ENCODE measurements around the gene NCF4. TPM values are rescaled to one million over a fixed set of nuclear protein-coding genes. Genes with fewer than 3 reads are reported as not detected.

Gene NCF4
- total RNA-seq, 1 donor from 2014 or later, result not detected

- no peak for DNase-seq (ENCODE audit: low spot score)
- no peak for TF ChIP-seq CTCF (IDR thresholded peaks at IDR 0.05; ENCODE audit: unreplicated experiment)
- H3K4me1 Mint-ChIP-seq (ENCODE audit: unreplicated experiment), result no peaks in the 10 kb centered on the region
- no peak overlapping the region for H3K4me3 Mint-ChIP-seq (ENCODE audit: unreplicated experiment)
- peaks cover 9% of the 10 kb centered on the region for H3K27me3 Mint-ChIP-seq (ENCODE audit: unreplicated experiment)
- no peak overlapping the region for H3K27ac Mint-ChIP-seq (ENCODE audit: unreplicated experiment)
- no peaks in the 10 kb centered on the region for H3K36me3 Mint-ChIP-seq (ENCODE audit: low read depth, unreplicated experiment)
- H3K9me3 Mint-ChIP-seq (ENCODE audit: unreplicated experiment), result no peaks in the 10 kb centered on the region
These were observed 3.8 kb downstream of the NCF4 start for GRCh38 chr22:36864454-36865215.

GRCh38 chr22:36865346-36865745 is 4.5 kb downstream of the NCF4 start:
- no peaks in the 10 kb centered on the region for H3K36me3 Mint-ChIP-seq (ENCODE audit: low read depth, unreplicated experiment)
- peak; percentile 28 for DNase-seq (ENCODE audit: low spot score)
- TF ChIP-seq CTCF (IDR thresholded peaks at IDR 0.05; ENCODE audit: unreplicated experiment), result no peak
- H3K9me3 Mint-ChIP-seq (ENCODE audit: unreplicated experiment), result no peaks in the 10 kb centered on the region
- H3K27me3 Mint-ChIP-seq (ENCODE audit: unreplicated experiment), result peaks cover 9% of the 10 kb centered on the region
- H3K27ac Mint-ChIP-seq (ENCODE audit: unreplicated experiment), result no peak overlapping the region
- no peaks in the 10 kb centered on the region for H3K4me1 Mint-ChIP-seq (ENCODE audit: unreplicated experiment)
- H3K4me3 Mint-ChIP-seq (ENCODE audit: unreplicated experiment), result no peak overlapping the region

GRCh38 chr22:36867695-36868094 is 6.9 kb downstream of the NCF4 start:
- H3K4me3 Mint-ChIP-seq (ENCODE audit: unreplicated experiment), result no peak overlapping the region
- H3K27me3 Mint-ChIP-seq (ENCODE audit: unreplicated experiment), result peaks cover 13% of the 10 kb centered on the region
- DNase-seq (ENCODE audit: low spot score), result no peak
- TF ChIP-seq CTCF (IDR thresholded peaks at IDR 0.05; ENCODE audit: unreplicated experiment), result no peak
- H3K27ac Mint-ChIP-seq (ENCODE audit: unreplicated experiment), result no peak overlapping the region
- H3K36me3 Mint-ChIP-seq (ENCODE audit: low read depth, unreplicated experiment), result no peaks in the 10 kb centered on the region
- H3K4me1 Mint-ChIP-seq (ENCODE audit: unreplicated experiment), result no peaks in the 10 kb centered on the region
- H3K9me3 Mint-ChIP-seq (ENCODE audit: unreplicated experiment), result no peaks in the 10 kb centered on the region

GRCh38 chr22:36868546-36869181 is 7.9 kb downstream of the NCF4 start:
- DNase-seq (ENCODE audit: low spot score), result no peak
- H3K4me3 Mint-ChIP-seq (ENCODE audit: unreplicated experiment), result no peak overlapping the region
- no peaks in the 10 kb centered on the region for H3K9me3 Mint-ChIP-seq (ENCODE audit: unreplicated experiment)
- peaks cover 10% of the 10 kb centered on the region for H3K27me3 Mint-ChIP-seq (ENCODE audit: unreplicated experiment)
- no peak for TF ChIP-seq CTCF (IDR thresholded peaks at IDR 0.05; ENCODE audit: unreplicated experiment)
- no peaks in the 10 kb centered on the region for H3K4me1 Mint-ChIP-seq (ENCODE audit: unreplicated experiment)
- no peaks in the 10 kb centered on the region for H3K36me3 Mint-ChIP-seq (ENCODE audit: low read depth, unreplicated experiment)
- no peak overlapping the region for H3K27ac Mint-ChIP-seq (ENCODE audit: unreplicated experiment)

- H3K36me3 Mint-ChIP-seq (ENCODE audit: low read depth, unreplicated experiment), result no peaks in the 10 kb centered on the region
- H3K9me3 Mint-ChIP-seq (ENCODE audit: unreplicated experiment), result no peaks in the 10 kb centered on the region
- peaks cover 13% of the 10 kb centered on the region for H3K27me3 Mint-ChIP-seq (ENCODE audit: unreplicated experiment)
- no peak for TF ChIP-seq CTCF (IDR thresholded peaks at IDR 0.05; ENCODE audit: unreplicated experiment)
- no peak overlapping the region for H3K4me3 Mint-ChIP-seq (ENCODE audit: unreplicated experiment)
- H3K4me1 Mint-ChIP-seq (ENCODE audit: unreplicated experiment), result peaks cover 2% of the 10 kb centered on the region
- H3K27ac Mint-ChIP-seq (ENCODE audit: unreplicated experiment), result peak overlapping the region; percentile 26
- DNase-seq (ENCODE audit: low spot score), result no peak
These were observed 9.4 kb downstream of the NCF4 start for GRCh38 chr22:36870250-36870649.
